Measurements from ENCODE around the gene KIAA1671.
A peak's percentile ranks its signal among the peaks of the same experiment; 100 is the strongest.

The KIAA1671 gene

GRCh38 chr22:25095869-25096268 lies 143.4 kb downstream of the KIAA1671 start:
- no peak for DNase-seq

GRCh38 chr22:25096638-25097405 lies 144.3 kb downstream of the KIAA1671 start:
- no peak for DNase-seq

GRCh38 chr22:25098445-25099081 lies 146.0 kb downstream of the KIAA1671 start:
- no peak for DNase-seq

- no peak for DNase-seq
Observed at GRCh38 chr22:25099202-25099601, 146.7 kb downstream of the KIAA1671 start.

GRCh38 chr22:25100402-25100801 lies 147.9 kb downstream of the KIAA1671 start:
- no peak for DNase-seq

GRCh38 chr22:25100948-25101347 lies 148.4 kb downstream of the KIAA1671 start:
- DNase-seq, result no peak

GRCh38 chr22:25101501-25101900 lies 149.0 kb downstream of the KIAA1671 start:
- DNase-seq, result no peak

GRCh38 chr22:25101986-25102385 lies 149.5 kb downstream of the KIAA1671 start:
- no peak for DNase-seq

GRCh38 chr22:25102722-25103121 lies 150.2 kb downstream of the KIAA1671 start:
- no peak for DNase-seq

- DNase-seq, result no peak
Observed at GRCh38 chr22:25104367-25104766, 151.9 kb downstream of the KIAA1671 start.

GRCh38 chr22:25105817-25106650 lies 153.5 kb downstream of the KIAA1671 start:
- no peak for DNase-seq

GRCh38 chr22:25109878-25110595 lies 157.5 kb downstream of the KIAA1671 start:
- no peak for DNase-seq

- no peak for DNase-seq
Observed at GRCh38 chr22:25110596-25110845, 158.0 kb downstream of the KIAA1671 start.

GRCh38 chr22:25110846-25111578 lies 158.5 kb downstream of the KIAA1671 start:
- peak; percentile 93 for DNase-seq

GRCh38 chr22:25111579-25112517 lies 159.3 kb downstream of the KIAA1671 start:
- DNase-seq, result peak; percentile 64

- DNase-seq, result no peak
Observed at GRCh38 chr22:25112538-25113253, 160.2 kb downstream of the KIAA1671 start.

- DNase-seq, result no peak
Observed at GRCh38 chr22:25113316-25113721, 160.8 kb downstream of the KIAA1671 start.

GRCh38 chr22:25114369-25115362 lies 162.2 kb downstream of the KIAA1671 start:
- no peak for DNase-seq

GRCh38 chr22:25119609-25120008 lies 167.1 kb downstream of the KIAA1671 start:
- no peak for DNase-seq

Data from right kidney (tissue), 1 donor.